OCI-LY3 (cell line): ENCODE data around the gene SAPCD2.

Source experiments
- H2AFZ ChIP-seq: fragments of 200-600, 300-600 bp; shearing (Covaris generic); 2 replicates; pipeline ENCODE4 v1.6.0; 2014; ENCODE audit warnings: antibody characterized with exemption, low read depth, low read length
- H3K27ac ChIP-seq: fragments of 200-600, 300-600 bp; sonication (generic); 2 replicates; pipeline ENCODE4 v1.5.1; 2014; ENCODE audit warnings: mild to moderate bottlenecking, low read length, moderate library complexity, mixed read lengths
- H3K27me3 ChIP-seq: fragments of 200-600, 300-600 bp; sonication (generic); 2 replicates; pipeline ENCODE4 v1.6.1; 2014; ENCODE audit warnings: low read depth, low read length, mixed read lengths
- H3K36me3 ChIP-seq: fragments of 200-600, 300-600 bp; sonication (generic); replicated peaks from 2 replicates; pipeline ENCODE3; 2014; ENCODE audit warnings: low read depth, low read length, mixed read lengths
- H3K4me1 ChIP-seq: fragments of 300-600, 200-600 bp; sonication (generic); 2 replicates; pipeline ENCODE4 v1.6.1; 2014; ENCODE audit warnings: low read length, mixed read lengths
- H3K4me2 ChIP-seq: fragments of 200-600, 300-600 bp; sonication (generic); 2 replicates; pipeline ENCODE4 v1.6.1; 2014; ENCODE audit warnings: low read length, mixed read lengths
- H3K4me3 ChIP-seq: fragments of 300-600, 200-600 bp; sonication (generic); 2 replicates; pipeline ENCODE4 v1.5.1; 2014; ENCODE audit warnings: antibody characterized with exemption, mild to moderate bottlenecking, low read length, moderate library complexity
- H3K79me2 ChIP-seq: fragments of 300-600, 200-600 bp; shearing (Covaris generic); 2 replicates; pipeline ENCODE4 v1.6.1; 2014; ENCODE audit warnings: mild to moderate bottlenecking, low read length, mixed read lengths
- H3K9ac ChIP-seq: fragments of 300-600, 200-600 bp; shearing (Covaris generic); 2 replicates; pipeline ENCODE4 v1.6.0; 2014; ENCODE audit warnings: mild to moderate bottlenecking, low read length, moderate library complexity
- H3K9me3 ChIP-seq: fragments of 200-600, 300-600 bp; shearing (Covaris generic); 2 replicates; pipeline ENCODE4 v1.6.1; 2014; ENCODE audit warnings: low read length, mixed read lengths; ENCODE audit not compliant: insufficient read depth
- H4K20me1 ChIP-seq: fragments of 200-600, 300-600 bp; sonication (generic); 2 replicates; pipeline ENCODE4 v1.6.1; 2016; ENCODE audit warnings: low read length, mixed read lengths; ENCODE audit not compliant: insufficient read depth
- EZH2phosphoT487 ChIP-seq: fragments of 200-600 bp; shearing (Covaris generic); IDR thresholded peaks from 2 replicates; pipeline ENCODE4 v1.6.1; 2018; ENCODE audit warnings: antibody characterized with exemption, mixed run types, low read depth
- TF ChIP-seq, protein P1 (sequence below): fragments of 200-600, 300-600 bp; sonication (generic); IDR thresholded peaks from 2 replicates; pipeline ENCODE4 v1.5.1; 2014; ENCODE audit warnings: antibody characterized with exemption, low read length, low read depth

Gene SAPCD2

DNA sequence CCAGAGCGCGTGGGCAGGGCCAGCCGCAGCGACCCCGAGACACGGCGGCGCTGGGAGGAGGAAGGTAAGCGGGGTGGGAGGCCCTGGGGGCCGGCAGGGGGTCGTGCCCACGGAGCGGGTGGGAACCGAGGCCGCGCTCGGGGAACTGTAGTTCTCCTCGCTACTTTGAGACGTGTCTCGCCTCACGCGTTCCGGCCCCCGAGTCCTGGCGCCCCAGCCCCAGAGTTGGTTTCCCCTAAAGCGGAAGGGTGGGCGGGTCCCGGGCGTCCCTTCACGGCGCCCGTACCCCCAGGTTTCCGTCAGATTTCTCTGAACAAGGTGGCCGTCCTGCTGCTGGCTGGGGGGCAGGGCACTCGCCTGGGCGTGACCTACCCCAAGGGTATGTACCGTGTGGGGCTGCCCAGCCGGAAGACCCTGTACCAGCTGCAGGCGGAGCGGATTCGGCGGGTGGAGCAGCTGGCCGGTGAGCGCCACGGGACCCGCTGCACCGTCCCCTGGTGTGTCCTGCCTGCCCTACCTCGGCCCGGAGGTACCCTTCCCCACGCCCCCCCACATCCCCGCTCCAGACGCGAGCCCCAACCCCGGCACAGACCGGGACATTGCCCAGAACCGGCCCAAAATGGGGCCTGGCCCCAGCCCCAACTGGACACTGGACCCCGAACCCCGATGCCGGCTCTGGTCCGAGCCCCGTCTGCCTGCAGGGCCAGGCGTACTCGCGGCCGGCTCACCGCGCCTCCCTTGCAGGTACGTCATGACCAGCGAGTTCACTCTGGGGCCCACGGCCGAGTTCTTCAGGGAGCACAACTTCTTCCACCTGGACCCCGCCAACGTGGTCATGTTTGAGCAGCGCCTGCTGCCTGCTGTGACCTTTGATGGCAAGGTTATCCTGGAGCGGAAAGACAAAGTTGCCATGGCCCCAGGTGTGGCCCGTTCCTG, 7.7 kb upstream of the SAPCD2 start:
- peaks cover 26% of the 10 kb centered on the region for H4K20me1 ChIP-seq
- peaks cover 15% of the 10 kb centered on the region for H3K4me1 ChIP-seq
- no peaks in the 10 kb centered on the region for H3K9me3 ChIP-seq
- peaks cover 38% of the 10 kb centered on the region for H3K36me3 ChIP-seq
- H3K4me3 ChIP-seq = peak overlapping the region; percentile 89
- H3K9ac ChIP-seq = peak overlapping the region; percentile 90
- peak overlapping the region; percentile 85 for H3K4me2 ChIP-seq
- H2AFZ ChIP-seq = no peak overlapping the region
- no peaks in the 10 kb centered on the region for H3K27me3 ChIP-seq
- no peak for TF ChIP-seq EZH2phosphoT487
- TF ChIP-seq, protein P1, sequence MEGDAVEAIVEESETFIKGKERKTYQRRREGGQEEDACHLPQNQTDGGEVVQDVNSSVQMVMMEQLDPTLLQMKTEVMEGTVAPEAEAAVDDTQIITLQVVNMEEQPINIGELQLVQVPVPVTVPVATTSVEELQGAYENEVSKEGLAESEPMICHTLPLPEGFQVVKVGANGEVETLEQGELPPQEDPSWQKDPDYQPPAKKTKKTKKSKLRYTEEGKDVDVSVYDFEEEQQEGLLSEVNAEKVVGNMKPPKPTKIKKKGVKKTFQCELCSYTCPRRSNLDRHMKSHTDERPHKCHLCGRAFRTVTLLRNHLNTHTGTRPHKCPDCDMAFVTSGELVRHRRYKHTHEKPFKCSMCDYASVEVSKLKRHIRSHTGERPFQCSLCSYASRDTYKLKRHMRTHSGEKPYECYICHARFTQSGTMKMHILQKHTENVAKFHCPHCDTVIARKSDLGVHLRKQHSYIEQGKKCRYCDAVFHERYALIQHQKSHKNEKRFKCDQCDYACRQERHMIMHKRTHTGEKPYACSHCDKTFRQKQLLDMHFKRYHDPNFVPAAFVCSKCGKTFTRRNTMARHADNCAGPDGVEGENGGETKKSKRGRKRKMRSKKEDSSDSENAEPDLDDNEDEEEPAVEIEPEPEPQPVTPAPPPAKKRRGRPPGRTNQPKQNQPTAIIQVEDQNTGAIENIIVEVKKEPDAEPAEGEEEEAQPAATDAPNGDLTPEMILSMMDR = no peak
- no peak overlapping the region; the same call in 1 of the 2 replicates for H3K27ac ChIP-seq
- peaks cover 10% of the 10 kb centered on the region for H3K79me2 ChIP-seq

DNA sequence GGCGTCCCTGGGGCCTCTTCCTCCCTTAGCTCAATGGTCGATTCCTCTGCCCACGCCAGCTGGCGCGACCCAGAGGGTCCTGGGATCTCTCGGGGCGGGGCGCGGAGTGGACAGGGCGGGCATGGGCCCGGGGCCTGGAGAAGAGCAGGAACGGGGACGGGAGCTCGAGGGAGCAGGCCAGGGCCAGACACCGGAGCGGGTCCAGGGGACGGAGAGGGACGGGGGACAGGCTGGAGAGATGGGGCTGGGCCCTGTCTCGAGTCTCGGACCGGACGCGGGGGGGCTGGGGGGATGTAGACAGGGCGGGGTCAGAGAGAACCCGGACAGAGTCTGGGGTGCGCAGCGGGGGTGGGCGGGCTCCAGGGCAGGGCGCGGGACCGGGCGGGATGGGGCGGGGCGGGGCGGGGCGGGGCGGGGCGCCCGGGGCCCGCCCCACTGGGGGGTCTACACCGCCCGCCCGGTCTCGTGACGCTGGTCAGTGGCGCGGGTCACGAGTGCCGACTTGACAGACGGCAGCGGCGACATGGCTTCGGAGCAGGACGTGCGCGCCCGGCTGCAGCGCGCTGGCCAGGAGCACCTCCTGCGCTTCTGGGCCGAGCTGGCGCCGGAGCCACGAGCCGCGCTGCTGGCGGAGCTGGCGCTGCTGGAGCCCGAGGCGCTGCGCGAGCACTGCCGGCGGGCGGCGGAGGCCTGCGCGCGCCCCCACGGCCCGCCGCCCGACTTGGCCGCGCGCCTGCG, 6.8 kb upstream of the SAPCD2 start, which contains the start of gene UAP1L1:
UAP1L1 (plus strand) TSS at position 508 of the 738 bp plus-strand sequence; CDS start at position 524, 16 bp downstream.
- H3K9ac ChIP-seq = peak within 1 kb of the TSS; percentile 90
- peaks cover 24% of the 10 kb centered on the region for H4K20me1 ChIP-seq
- H3K9me3 ChIP-seq = no peaks in the 10 kb centered on the region
- H3K4me2 ChIP-seq = peak within 1 kb of the TSS; percentile 98
- no peak within 1 kb of the TSS; the same call in 1 of the 2 replicates for H3K27ac ChIP-seq
- H3K27me3 ChIP-seq = no peaks in the 10 kb centered on the region
- peak within 1 kb of the TSS; percentile 88; the same call in 1 of the 2 replicates for H2AFZ ChIP-seq
- H3K36me3 ChIP-seq = peaks cover 32% of the 10 kb centered on the region
- H3K79me2 ChIP-seq = peaks cover 10% of the 10 kb centered on the region
- TF ChIP-seq, protein P1 = no peak
- TF ChIP-seq EZH2phosphoT487 = no peak
- peaks cover 12% of the 10 kb centered on the region for H3K4me1 ChIP-seq
- H3K4me3 ChIP-seq = peak within 1 kb of the TSS; percentile 89

DNA sequence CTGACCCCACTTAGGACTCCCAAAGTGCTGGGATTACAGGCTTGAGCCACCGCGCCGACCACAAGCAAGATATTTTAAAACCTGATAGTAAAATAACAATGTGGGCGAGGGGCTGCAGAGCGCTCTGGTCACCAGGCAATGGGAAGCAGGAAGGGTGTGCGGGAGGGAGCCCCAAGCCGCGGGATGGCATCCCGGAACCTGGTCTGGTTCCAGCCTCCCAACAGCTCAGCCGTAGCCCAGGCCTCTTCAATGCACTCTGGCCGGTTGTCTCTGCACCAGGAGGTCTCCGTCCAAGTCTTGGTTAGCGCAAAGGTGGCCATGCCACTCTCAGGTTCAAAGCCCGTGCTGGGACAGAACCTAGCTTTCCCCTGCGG, 6.3 kb upstream of the SAPCD2 start:
- Histone ChIP-seq H3K79me2 (peaks cover 10% of the 10 kb centered on the region), H3K27ac (no peak overlapping the region), H3K9me3 (no peaks in the 10 kb centered on the region), H4K20me1 (peaks cover 21% of the 10 kb centered on the region), H3K36me3 (peaks cover 28% of the 10 kb centered on the region), H3K4me2 (peak overlapping the region; percentile 98), H3K27me3 (no peaks in the 10 kb centered on the region), H2AFZ (peak overlapping the region; percentile 88; the same call in 1 of the 2 replicates), H3K9ac (peak overlapping the region; percentile 75), H3K4me1 (peaks cover 12% of the 10 kb centered on the region), H3K4me3 (peak overlapping the region; percentile 89)
- no peak for TF ChIP-seq EZH2phosphoT487
- TF ChIP-seq, protein P1 = no peak
